HG02970 (cell line): ENCODE data around the gene GTF2E1.

Experiments used
- ATAC-seq: cut with Tn5 transposase; IDR thresholded peaks from one replicate; pipeline ENCODE4 v1.9.1; 2021; ENCODE audit warnings: mild to moderate bottlenecking, moderate library complexity, moderate number of reproducible peaks; ENCODE audit not compliant: unreplicated experiment, low FRiP score

Gene GTF2E1

GRCh38 chr3:120796976-120797375 lies 54.4 kb downstream of the GTF2E1 start:
- ATAC-seq: no peak

GRCh38 chr3:120797857-120798256 lies 55.3 kb downstream of the GTF2E1 start:
- ATAC-seq: no peak

GRCh38 chr3:120798346-120798745 lies 55.8 kb downstream of the GTF2E1 start:
- ATAC-seq: no peak

- no peak for ATAC-seq
Measured at GRCh38 chr3:120800625-120801024, 58.1 kb downstream of the GTF2E1 start.

GRCh38 chr3:120801484-120801883 lies 58.9 kb downstream of the GTF2E1 start:
- ATAC-seq: no peak

GRCh38 chr3:120802916-120803315 lies 60.4 kb downstream of the GTF2E1 start:
- no peak for ATAC-seq

- no peak for ATAC-seq
Measured at GRCh38 chr3:120816728-120817127, 74.2 kb downstream of the GTF2E1 start.

GRCh38 chr3:120820748-120821147 lies 78.2 kb downstream of the GTF2E1 start:
- ATAC-seq: no peak

GRCh38 chr3:120821426-120821825 lies 78.9 kb downstream of the GTF2E1 start:
- ATAC-seq: no peak

GRCh38 chr3:120823156-120823555 lies 80.6 kb downstream of the GTF2E1 start:
- no peak for ATAC-seq

- no peak for ATAC-seq
Measured at GRCh38 chr3:120824613-120825012, 82.1 kb downstream of the GTF2E1 start.

- no peak for ATAC-seq
Measured at GRCh38 chr3:120828796-120829195, 86.3 kb downstream of the GTF2E1 start.

GRCh38 chr3:120831066-120831465 lies 88.5 kb downstream of the GTF2E1 start:
- ATAC-seq: no peak
